GM23338 (cell line): ENCODE results near the gene NEDD1. TPM values are rescaled to one million over a fixed set of nuclear protein-coding genes. Genes with fewer than 3 reads are reported as not detected.

Experiments
- ATAC-seq: fragments of 200-7000 bp; cut with Tn5 transposase; 3 replicates; pipeline ENCODE4 v1.9.1; 2020
- DNase-seq: peaks from one replicate; pipeline ENCODE4 v3.0.0-alpha.2; 2015; ENCODE audit warnings: low spot score
- H2AFZ ChIP-seq: fragments of 200-600 bp; sonication (generic); 2 replicates; pipeline ENCODE4 v1.8.0; 2016; ENCODE audit warnings: antibody characterized with exemption, mild to moderate bottlenecking, moderate library complexity
- H3F3A ChIP-seq: fragments of 200-600 bp; sonication (generic); replicated peaks from 2 replicates; pipeline ENCODE4 v1.8.0; 2017; ENCODE audit warnings: antibody characterized with exemption, mixed run types, low read depth
- H3K27ac ChIP-seq: fragments of 200-600 bp; sonication (generic); 2 replicates; pipeline ENCODE4 v1.6.1; 2016; ENCODE audit warnings: low read depth
- H3K27me3 ChIP-seq: fragments of 200-600 bp; sonication (generic); 2 replicates; pipeline ENCODE4 v1.8.0; 2016; ENCODE audit warnings: mild to moderate bottlenecking, mixed run types, moderate library complexity; ENCODE audit not compliant: insufficient read depth
- H3K36me3 ChIP-seq: fragments of 200-600 bp; sonication (generic); 2 replicates; pipeline ENCODE4 v1.8.0; 2016; ENCODE audit warnings: mild to moderate bottlenecking; ENCODE audit not compliant: insufficient read depth
- H3K4me1 ChIP-seq: fragments of 200-600 bp; sonication (generic); 2 replicates; pipeline ENCODE4 v1.8.0; 2016; ENCODE audit warnings: mild to moderate bottlenecking, moderate library complexity; ENCODE audit not compliant: insufficient read depth
- H3K4me2 ChIP-seq: fragments of 200-600 bp; sonication (generic); 2 replicates; pipeline ENCODE4 v1.7.1; 2017; ENCODE audit warnings: mixed run types
- H3K4me3 ChIP-seq: fragments of 200-600 bp; sonication (generic); 2 replicates; pipeline ENCODE4 v1.6.1; 2016; ENCODE audit warnings: mixed run types
- H3K79me2 ChIP-seq: fragments of 200-600 bp; sonication (generic); replicated peaks from 2 replicates; pipeline ENCODE4 v1.8.0; 2017; ENCODE audit warnings: mild to moderate bottlenecking; ENCODE audit not compliant: insufficient read depth
- H3K9me2 ChIP-seq: fragments of 200-600 bp; sonication (generic); 2 replicates; pipeline ENCODE4 v1.8.0; 2017; ENCODE audit not compliant: insufficient read depth
- H4K20me1 ChIP-seq: fragments of 200-600 bp; sonication (generic); replicated peaks from 2 replicates; pipeline ENCODE4 v1.8.0; 2017; ENCODE audit warnings: mild to moderate bottlenecking; ENCODE audit not compliant: insufficient read depth
- H3K27ac Mint-ChIP-seq: 2 replicates; pipeline ENCODE4 v1.8.0; 2020; ENCODE audit warnings: inconsistent platforms, mild to moderate bottlenecking, moderate library complexity, mixed read lengths
- H3K27me3 Mint-ChIP-seq: 3 replicates; pipeline ENCODE4 v1.8.0; 2022; ENCODE audit warnings: low read depth, mild to moderate bottlenecking, moderate library complexity, mixed read lengths, inconsistent platforms; ENCODE audit not compliant: insufficient read depth, poor library complexity
- H3K36me3 Mint-ChIP-seq: 3 replicates; pipeline ENCODE4 v1.8.0; 2021; ENCODE audit warnings: low read depth, mild to moderate bottlenecking, inconsistent platforms, moderate library complexity, mixed read lengths
- H3K4me1 Mint-ChIP-seq: 3 replicates; pipeline ENCODE4 v1.8.0; 2020; ENCODE audit warnings: mild to moderate bottlenecking, inconsistent platforms, mixed read lengths
- H3K4me3 Mint-ChIP-seq: 3 replicates; pipeline ENCODE4 v1.8.0; 2021; ENCODE audit warnings: moderate library complexity, mild to moderate bottlenecking, inconsistent platforms, mixed read lengths
- H3K9me3 Mint-ChIP-seq: 3 replicates; pipeline ENCODE4 v1.8.0; 2020; ENCODE audit warnings: moderate library complexity, mild to moderate bottlenecking, inconsistent platforms, mixed read lengths
- CREB1 ChIP-seq: fragments of 250-450 bp; sonication (Bioruptor Pico); IDR thresholded peaks from 2 replicates; pipeline ENCODE4 v1.5.0; 2020; ENCODE audit warnings: low read depth, mild to moderate bottlenecking, moderate library complexity
- EZH2 ChIP-seq: fragments of 200-600 bp; sonication (generic); IDR thresholded peaks from one replicate; pipeline ENCODE4 v1.8.0; 2017; ENCODE audit warnings: antibody characterized with exemption, mild to moderate bottlenecking, low read depth; ENCODE audit not compliant: unreplicated experiment
- EZH2phosphoT487 ChIP-seq: fragments of 200-600 bp; sonication (generic); IDR thresholded peaks from one replicate; pipeline ENCODE4 v1.8.1; 2018; ENCODE audit warnings: antibody characterized with exemption; ENCODE audit not compliant: unreplicated experiment
- JUNB ChIP-seq: IDR thresholded peaks from one replicate; pipeline ENCODE4 v1.6.1; 2016; ENCODE audit warnings: antibody characterized with exemption; ENCODE audit not compliant: unreplicated experiment
- NANOG ChIP-seq: IDR thresholded peaks from 2 replicates; pipeline ENCODE4 v1.6.1; 2016; ENCODE audit warnings: antibody characterized with exemption, borderline replicate concordance
- POLR2AphosphoS5 ChIP-seq: IDR thresholded peaks from 2 replicates; pipeline ENCODE4 v1.6.1; 2016; ENCODE audit warnings: antibody characterized with exemption, low read depth
- STAT1 ChIP-seq: IDR thresholded peaks from one replicate; pipeline ENCODE4 v1.6.1; 2016; ENCODE audit warnings: antibody characterized with exemption; ENCODE audit not compliant: unreplicated experiment
- ZNF114 ChIP-seq: fragments of 250-450 bp; sonication (Bioruptor Pico); IDR thresholded peaks from 2 replicates; pipeline ENCODE4 v1.5.0; 2020; ENCODE audit warnings: mild to moderate bottlenecking, moderate library complexity
- ZNF331 ChIP-seq: fragments of 250-450 bp; sonication (Bioruptor Pico); IDR thresholded peaks from 2 replicates; pipeline ENCODE4 v1.5.0; 2020; ENCODE audit warnings: low read depth, mild to moderate bottlenecking, moderate library complexity
- polyA plus RNA-seq: library from polyadenylated mRNA; unstranded; fragments of >200 nt; fragmentation: Nextera tagmentation; extraction: Ambion mirVana; gene quantifications from 2 replicates; pipeline ENCODE4 v1.2.1, GENCODE V29; 2016
- total RNA-seq: library from RNA; depleted of rRNA; stranded (reverse); fragments of >200 nt; shearing (Covaris generic); gene quantifications from 2 replicates; pipeline ENCODE4 v1.2.3, GENCODE V29; 2014
- TF ChIP-seq, protein P1 (sequence below): fragments of 250-450 bp; sonication (Bioruptor Pico); IDR thresholded peaks from 2 replicates; pipeline ENCODE4 v1.5.0; 2020; ENCODE audit warnings: mild to moderate bottlenecking, moderate library complexity
- TF ChIP-seq, protein P2 (sequence below): IDR thresholded peaks from one replicate; pipeline ENCODE4 v1.6.1; 2018; ENCODE audit warnings: antibody characterized with exemption; ENCODE audit not compliant: unreplicated experiment
- TF ChIP-seq, protein P3 (sequence below), 2 experiments: fragments of 200-600 bp in 1 of 2; sonication (generic) in 1 of 2; conservative IDR thresholded peaks; 2 replicates each; pipeline versions ENCODE4 v1.5.1 to v1.6.1; 2016 to 2017; ENCODE audit warnings: antibody characterized with exemption in 2 of 2, low read depth in 2 of 2, mild to moderate bottlenecking in 2 of 2, moderate library complexity in 1 of 2
- TF ChIP-seq, protein P4 (sequence below): IDR thresholded peaks from 2 replicates; pipeline ENCODE4 v1.6.1; 2016; ENCODE audit warnings: antibody characterized with exemption

Gene NEDD1
- total and polyA plus RNA-seq, 2 experiments from 2014 or later, result 16.0 to 35.8 TPM

DNA sequence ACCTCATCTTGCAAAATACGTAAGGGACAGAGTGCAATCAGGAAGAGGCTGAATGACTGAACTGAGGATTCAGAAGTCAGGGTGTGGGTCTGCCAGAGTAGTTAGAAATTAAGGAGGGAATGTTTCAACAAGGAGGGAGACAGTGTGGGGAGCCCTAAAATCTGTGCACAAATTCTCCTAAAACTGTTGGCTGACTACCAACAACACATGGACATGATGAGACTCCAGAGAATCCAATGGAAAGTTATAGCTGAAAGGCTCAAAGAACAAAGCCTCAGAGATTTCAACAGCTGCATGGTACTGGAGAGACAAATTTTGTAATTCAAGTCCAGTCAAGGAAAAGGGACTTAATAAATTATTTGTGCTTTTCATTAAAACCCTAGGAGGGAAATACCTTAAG, 36.1 kb upstream of the NEDD1 start:
- H3K9me3 Mint-ChIP-seq, result no peaks in the 10 kb centered on the region; the same call in 2 of the 3 replicates
- TF ChIP-seq ZNF331 (CRISPR knock-in tag), result no peak
- TF ChIP-seq ZNF114 (CRISPR knock-in tag), result no peak
- no peak for TF ChIP-seq EZH2
- TF ChIP-seq, protein P1, sequence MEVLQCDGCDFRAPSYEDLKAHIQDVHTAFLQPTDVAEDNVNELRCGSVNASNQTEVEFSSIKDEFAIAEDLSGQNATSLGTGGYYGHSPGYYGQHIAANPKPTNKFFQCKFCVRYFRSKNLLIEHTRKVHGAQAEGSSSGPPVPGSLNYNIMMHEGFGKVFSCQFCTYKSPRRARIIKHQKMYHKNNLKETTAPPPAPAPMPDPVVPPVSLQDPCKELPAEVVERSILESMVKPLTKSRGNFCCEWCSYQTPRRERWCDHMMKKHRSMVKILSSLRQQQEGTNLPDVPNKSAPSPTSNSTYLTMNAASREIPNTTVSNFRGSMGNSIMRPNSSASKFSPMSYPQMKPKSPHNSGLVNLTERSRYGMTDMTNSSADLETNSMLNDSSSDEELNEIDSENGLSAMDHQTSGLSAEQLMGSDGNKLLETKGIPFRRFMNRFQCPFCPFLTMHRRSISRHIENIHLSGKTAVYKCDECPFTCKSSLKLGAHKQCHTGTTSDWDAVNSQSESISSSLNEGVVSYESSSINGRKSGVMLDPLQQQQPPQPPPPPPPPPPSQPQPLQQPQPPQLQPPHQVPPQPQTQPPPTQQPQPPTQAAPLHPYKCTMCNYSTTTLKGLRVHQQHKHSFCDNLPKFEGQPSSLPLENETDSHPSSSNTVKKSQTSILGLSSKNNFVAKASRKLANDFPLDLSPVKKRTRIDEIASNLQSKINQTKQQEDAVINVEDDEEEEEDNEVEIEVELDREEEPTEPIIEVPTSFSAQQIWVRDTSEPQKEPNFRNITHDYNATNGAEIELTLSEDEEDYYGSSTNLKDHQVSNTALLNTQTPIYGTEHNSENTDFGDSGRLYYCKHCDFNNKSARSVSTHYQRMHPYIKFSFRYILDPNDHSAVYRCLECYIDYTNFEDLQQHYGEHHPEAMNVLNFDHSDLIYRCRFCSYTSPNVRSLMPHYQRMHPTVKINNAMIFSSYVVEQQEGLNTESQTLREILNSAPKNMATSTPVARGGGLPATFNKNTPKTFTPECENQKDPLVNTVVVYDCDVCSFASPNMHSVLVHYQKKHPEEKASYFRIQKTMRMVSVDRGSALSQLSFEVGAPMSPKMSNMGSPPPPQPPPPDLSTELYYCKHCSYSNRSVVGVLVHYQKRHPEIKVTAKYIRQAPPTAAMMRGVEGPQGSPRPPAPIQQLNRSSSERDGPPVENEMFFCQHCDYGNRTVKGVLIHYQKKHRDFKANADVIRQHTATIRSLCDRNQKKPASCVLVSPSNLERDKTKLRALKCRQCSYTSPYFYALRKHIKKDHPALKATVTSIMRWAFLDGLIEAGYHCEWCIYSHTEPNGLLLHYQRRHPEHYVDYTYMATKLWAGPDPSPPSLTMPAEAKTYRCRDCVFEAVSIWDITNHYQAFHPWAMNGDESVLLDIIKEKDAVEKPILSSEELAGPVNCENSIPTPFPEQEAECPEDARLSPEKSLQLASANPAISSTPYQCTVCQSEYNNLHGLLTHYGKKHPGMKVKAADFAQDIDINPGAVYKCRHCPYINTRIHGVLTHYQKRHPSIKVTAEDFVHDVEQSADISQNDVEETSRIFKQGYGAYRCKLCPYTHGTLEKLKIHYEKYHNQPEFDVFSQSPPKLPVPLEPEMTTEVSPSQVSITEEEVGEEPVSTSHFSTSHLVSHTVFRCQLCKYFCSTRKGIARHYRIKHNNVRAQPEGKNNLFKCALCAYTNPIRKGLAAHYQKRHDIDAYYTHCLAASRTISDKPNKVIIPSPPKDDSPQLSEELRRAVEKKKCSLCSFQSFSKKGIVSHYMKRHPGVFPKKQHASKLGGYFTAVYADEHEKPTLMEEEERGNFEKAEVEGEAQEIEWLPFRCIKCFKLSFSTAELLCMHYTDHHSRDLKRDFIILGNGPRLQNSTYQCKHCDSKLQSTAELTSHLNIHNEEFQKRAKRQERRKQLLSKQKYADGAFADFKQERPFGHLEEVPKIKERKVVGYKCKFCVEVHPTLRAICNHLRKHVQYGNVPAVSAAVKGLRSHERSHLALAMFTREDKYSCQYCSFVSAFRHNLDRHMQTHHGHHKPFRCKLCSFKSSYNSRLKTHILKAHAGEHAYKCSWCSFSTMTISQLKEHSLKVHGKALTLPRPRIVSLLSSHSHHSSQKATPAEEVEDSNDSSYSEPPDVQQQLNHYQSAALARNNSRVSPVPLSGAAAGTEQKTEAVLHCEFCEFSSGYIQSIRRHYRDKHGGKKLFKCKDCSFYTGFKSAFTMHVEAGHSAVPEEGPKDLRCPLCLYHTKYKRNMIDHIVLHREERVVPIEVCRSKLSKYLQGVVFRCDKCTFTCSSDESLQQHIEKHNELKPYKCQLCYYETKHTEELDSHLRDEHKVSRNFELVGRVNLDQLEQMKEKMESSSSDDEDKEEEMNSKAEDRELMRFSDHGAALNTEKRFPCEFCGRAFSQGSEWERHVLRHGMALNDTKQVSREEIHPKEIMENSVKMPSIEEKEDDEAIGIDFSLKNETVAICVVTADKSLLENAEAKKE (CRISPR knock-in tag), result no peak
- TF ChIP-seq STAT1, result no peak
- TF ChIP-seq, protein P2, sequence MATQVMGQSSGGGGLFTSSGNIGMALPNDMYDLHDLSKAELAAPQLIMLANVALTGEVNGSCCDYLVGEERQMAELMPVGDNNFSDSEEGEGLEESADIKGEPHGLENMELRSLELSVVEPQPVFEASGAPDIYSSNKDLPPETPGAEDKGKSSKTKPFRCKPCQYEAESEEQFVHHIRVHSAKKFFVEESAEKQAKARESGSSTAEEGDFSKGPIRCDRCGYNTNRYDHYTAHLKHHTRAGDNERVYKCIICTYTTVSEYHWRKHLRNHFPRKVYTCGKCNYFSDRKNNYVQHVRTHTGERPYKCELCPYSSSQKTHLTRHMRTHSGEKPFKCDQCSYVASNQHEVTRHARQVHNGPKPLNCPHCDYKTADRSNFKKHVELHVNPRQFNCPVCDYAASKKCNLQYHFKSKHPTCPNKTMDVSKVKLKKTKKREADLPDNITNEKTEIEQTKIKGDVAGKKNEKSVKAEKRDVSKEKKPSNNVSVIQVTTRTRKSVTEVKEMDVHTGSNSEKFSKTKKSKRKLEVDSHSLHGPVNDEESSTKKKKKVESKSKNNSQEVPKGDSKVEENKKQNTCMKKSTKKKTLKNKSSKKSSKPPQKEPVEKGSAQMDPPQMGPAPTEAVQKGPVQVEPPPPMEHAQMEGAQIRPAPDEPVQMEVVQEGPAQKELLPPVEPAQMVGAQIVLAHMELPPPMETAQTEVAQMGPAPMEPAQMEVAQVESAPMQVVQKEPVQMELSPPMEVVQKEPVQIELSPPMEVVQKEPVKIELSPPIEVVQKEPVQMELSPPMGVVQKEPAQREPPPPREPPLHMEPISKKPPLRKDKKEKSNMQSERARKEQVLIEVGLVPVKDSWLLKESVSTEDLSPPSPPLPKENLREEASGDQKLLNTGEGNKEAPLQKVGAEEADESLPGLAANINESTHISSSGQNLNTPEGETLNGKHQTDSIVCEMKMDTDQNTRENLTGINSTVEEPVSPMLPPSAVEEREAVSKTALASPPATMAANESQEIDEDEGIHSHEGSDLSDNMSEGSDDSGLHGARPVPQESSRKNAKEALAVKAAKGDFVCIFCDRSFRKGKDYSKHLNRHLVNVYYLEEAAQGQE, result no peak
- TF ChIP-seq, protein P3, sequence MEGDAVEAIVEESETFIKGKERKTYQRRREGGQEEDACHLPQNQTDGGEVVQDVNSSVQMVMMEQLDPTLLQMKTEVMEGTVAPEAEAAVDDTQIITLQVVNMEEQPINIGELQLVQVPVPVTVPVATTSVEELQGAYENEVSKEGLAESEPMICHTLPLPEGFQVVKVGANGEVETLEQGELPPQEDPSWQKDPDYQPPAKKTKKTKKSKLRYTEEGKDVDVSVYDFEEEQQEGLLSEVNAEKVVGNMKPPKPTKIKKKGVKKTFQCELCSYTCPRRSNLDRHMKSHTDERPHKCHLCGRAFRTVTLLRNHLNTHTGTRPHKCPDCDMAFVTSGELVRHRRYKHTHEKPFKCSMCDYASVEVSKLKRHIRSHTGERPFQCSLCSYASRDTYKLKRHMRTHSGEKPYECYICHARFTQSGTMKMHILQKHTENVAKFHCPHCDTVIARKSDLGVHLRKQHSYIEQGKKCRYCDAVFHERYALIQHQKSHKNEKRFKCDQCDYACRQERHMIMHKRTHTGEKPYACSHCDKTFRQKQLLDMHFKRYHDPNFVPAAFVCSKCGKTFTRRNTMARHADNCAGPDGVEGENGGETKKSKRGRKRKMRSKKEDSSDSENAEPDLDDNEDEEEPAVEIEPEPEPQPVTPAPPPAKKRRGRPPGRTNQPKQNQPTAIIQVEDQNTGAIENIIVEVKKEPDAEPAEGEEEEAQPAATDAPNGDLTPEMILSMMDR (conservative IDR thresholded peaks at IDR 0.05; ENCODE audit: low read depth in 2 of 2), result no peak
- no peak for TF ChIP-seq NANOG
- no peak for TF ChIP-seq POLR2AphosphoS5
- no peak for TF ChIP-seq CREB1
- no peak for TF ChIP-seq EZH2phosphoT487
- TF ChIP-seq, protein P4, sequence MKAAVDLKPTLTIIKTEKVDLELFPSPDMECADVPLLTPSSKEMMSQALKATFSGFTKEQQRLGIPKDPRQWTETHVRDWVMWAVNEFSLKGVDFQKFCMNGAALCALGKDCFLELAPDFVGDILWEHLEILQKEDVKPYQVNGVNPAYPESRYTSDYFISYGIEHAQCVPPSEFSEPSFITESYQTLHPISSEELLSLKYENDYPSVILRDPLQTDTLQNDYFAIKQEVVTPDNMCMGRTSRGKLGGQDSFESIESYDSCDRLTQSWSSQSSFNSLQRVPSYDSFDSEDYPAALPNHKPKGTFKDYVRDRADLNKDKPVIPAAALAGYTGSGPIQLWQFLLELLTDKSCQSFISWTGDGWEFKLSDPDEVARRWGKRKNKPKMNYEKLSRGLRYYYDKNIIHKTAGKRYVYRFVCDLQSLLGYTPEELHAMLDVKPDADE, result no peak
- no peak for TF ChIP-seq JUNB
- no peak for ATAC-seq

More for the DNA sequence above, 36.1 kb upstream of the NEDD1 start:
- Mint-ChIP-seq H3K27me3 (no peaks in the 10 kb centered on the region), H3K4me1 (no peaks in the 10 kb centered on the region), H3K36me3 (no peaks in the 10 kb centered on the region), H3K27ac (no peak overlapping the region), H3K4me3 (no peak overlapping the region)
- Histone ChIP-seq H3K79me2 (no peaks in the 10 kb centered on the region), H3K36me3 (no peaks in the 10 kb centered on the region), H4K20me1 (no peaks in the 10 kb centered on the region), H3F3A (no peaks in the 10 kb centered on the region), H3K4me2 (no peak overlapping the region), H3K27ac (no peak overlapping the region), H3K27me3 (no peaks in the 10 kb centered on the region), H3K9me2 (0 out of 2 replicates have a peak, but pooled peaks cover 4% of the 10 kb centered on the region), H2AFZ (no peak overlapping the region), H3K4me3 (no peak overlapping the region), H3K4me1 (no peaks in the 10 kb centered on the region)
- DNase-seq, result no peak
